K562 (cell line): ENCODE measurements around the gene DLGAP1. TPM values are rescaled to one million over a fixed set of nuclear protein-coding genes. Genes with fewer than 3 reads are reported as not detected.

ENCODE experiments used
- BCOR ChIP-seq: fragments of 450-650 bp; IDR thresholded peaks from 2 replicates; pipeline ENCODE4 v1.6.1; 2016
- CHD7 ChIP-seq: fragments of 200-600 bp; sonication (generic); IDR thresholded peaks from one replicate; pipeline ENCODE4 v1.6.1; 2012; ENCODE audit warnings: mild to moderate bottlenecking, low read depth, low read length, inconsistent platforms
- GABPA ChIP-seq: fragments of 200-800 bp; sonication (Bioruptor generic); conservative IDR thresholded peaks from 2 replicates; pipeline ENCODE4 v1.6.1; 2016; ENCODE audit warnings: low read depth, missing genetic modification characterization, missing compliant biosample characterization
- JUND ChIP-seq, 2 experiments: IDR thresholded peaks; 2 replicates in 1 of 2; 3 replicates in 1 of 2; pipeline ENCODE4 v1.6.1; 2011; ENCODE audit warnings: borderline replicate concordance in 2 of 2, low read depth in 2 of 2, low read length in 2 of 2, improper control_type of control experiment in 1 of 2, missing biosample characterization in 1 of 2, missing genetic modification characterization in 1 of 2, missing genetic modification reagents in 1 of 2
- NFXL1 ChIP-seq: fragments of 450-650 bp; formaldehyde crosslinking; IDR thresholded peaks from 2 replicates; pipeline ENCODE4 v1.4.0; 2021; ENCODE audit warnings: mild to moderate bottlenecking
- PBX2 ChIP-seq, 2 experiments: IDR thresholded peaks in 1 of 2; conservative IDR thresholded peaks in 1 of 2; 2 replicates each; pipeline ENCODE4 v1.6.1; 2016; ENCODE audit warnings: low read depth in 2 of 2, mild to moderate bottlenecking in 1 of 2, missing compliant biosample characterization in 1 of 2, missing genetic modification characterization in 1 of 2, moderate library complexity in 1 of 2
- RNF2 ChIP-seq: sonication (generic); IDR thresholded peaks from 2 replicates; pipeline ENCODE4 v1.6.1; 2016
- SPI1 ChIP-seq: IDR thresholded peaks from 2 replicates; pipeline ENCODE4 v1.6.1; 2011; ENCODE audit warnings: low read depth, low read length, control low read depth, borderline replicate concordance
- TEAD4 ChIP-seq, 2 experiments: sonication (generic) in 1 of 2; formaldehyde crosslinking in 1 of 2; IDR thresholded peaks; 2 replicates each; pipeline versions ENCODE4 v1.6.1 to v1.8.0; 2012 to 2022; ENCODE audit warnings: borderline replicate concordance in 1 of 2, inconsistent platforms in 1 of 2, low read length in 1 of 2, mild to moderate bottlenecking in 1 of 2, missing genetic modification reagents in 1 of 2
- polyA plus RNA-seq, 8 experiments: library from polyadenylated mRNA; depleted of rRNA in 4 of 8; stranded (reverse) in 5 of 8; unstranded in 3 of 8; fragments of >200 nt; fragmentation: Nextera tagmentation in 2 of 8; fragmentation: Illumina TruSeq in 1 of 8; extraction: Ambion mirVana in 2 of 8; extraction: Trizol in 1 of 8; gene quantifications; 2 replicates each; pipeline versions ENCODE4 v1.2.1 to v1.2.3, GENCODE V29; 2011 to 2014; ENCODE audit warnings: inconsistent platforms in 1 of 8, missing spikeins in 1 of 8
- total RNA-seq, 7 experiments: library from RNA; depleted of rRNA in 6 of 7; stranded (reverse); fragments of >200 nt in 6 of 7; fragmentation: Illumina TruSeq in 2 of 7; extraction: Trizol in 2 of 7; gene quantifications; 2 replicates each; pipeline versions ENCODE4 v1.2.1 to v1.2.3, GENCODE V29; 2011 to 2021; ENCODE audit warnings: low replicate concordance in 1 of 7
- TF ChIP-seq, protein P1 (sequence below): fragments of 450-650 bp; IDR thresholded peaks from 2 replicates; pipeline ENCODE4 v1.6.1; 2016
- TF ChIP-seq, protein P2 (sequence below): fragments of 250-450 bp; sonication (Bioruptor Pico); IDR thresholded peaks from 2 replicates; pipeline ENCODE4 v1.5.0; 2021

Gene DLGAP1
- total and polyA plus RNA-seq, 9 of the 15 experiments (the other 6 are each of a cell fraction or from before 2014, with no cell fraction given) = 0.04 to 0.22 (median 0.08) TPM

DNA sequence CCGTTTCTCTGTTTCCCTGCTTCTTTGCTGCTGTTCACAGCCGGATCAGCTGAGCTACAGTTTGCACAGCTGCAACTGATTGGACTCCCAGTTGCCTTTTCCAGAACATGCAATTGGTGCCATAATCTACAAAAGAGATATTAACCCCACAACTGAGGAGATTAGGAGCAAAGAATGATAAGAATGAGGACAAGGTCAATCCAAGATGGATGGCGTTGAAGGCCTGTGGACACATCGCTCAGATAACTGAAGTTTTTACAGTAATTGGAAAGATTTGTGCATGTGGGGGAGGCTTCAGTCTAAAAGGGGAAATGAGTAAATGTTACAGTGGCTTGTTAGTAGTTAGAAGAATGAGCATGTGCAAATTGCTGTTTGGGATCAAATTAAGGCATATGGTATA is 741.9 kb downstream of the DLGAP1 start (continued):
- TF ChIP-seq CHD7 (no peak), PBX2 (CRISPR knock-in tag; IDR thresholded peaks at IDR 0.05; ENCODE audit: low read depth) (no peak), PBX2 (tag; conservative IDR thresholded peaks at IDR 0.05; ENCODE audit: low read depth) (peak; percentile 80), BCOR (peak; percentile 44; the same call in 1 of the 2 replicates), JUND (IDR thresholded peaks at IDR 0.05; ENCODE audit: borderline replicate concordance, low read depth, low read length) (no peak), JUND (tag; IDR thresholded peaks at IDR 0.05; ENCODE audit: borderline replicate concordance, low read depth, low read length) (peak; percentile 48; the same call in 1 of the 3 replicates), SPI1 (peak; percentile 83), TEAD4 (IDR thresholded peaks at IDR 0.05; ENCODE audit: low read length) (peak; percentile 68; the same call in 1 of the 2 replicates), TEAD4 (CRISPR knock-in tag; IDR thresholded peaks at IDR 0.05; ENCODE audit: borderline replicate concordance) (no peak), NFXL1 (CRISPR knock-in tag) (no peak), GABPA (tag) (no peak), RNF2 (peak; percentile 39; the same call in 1 of the 2 replicates)
- TF ChIP-seq, protein P1, sequence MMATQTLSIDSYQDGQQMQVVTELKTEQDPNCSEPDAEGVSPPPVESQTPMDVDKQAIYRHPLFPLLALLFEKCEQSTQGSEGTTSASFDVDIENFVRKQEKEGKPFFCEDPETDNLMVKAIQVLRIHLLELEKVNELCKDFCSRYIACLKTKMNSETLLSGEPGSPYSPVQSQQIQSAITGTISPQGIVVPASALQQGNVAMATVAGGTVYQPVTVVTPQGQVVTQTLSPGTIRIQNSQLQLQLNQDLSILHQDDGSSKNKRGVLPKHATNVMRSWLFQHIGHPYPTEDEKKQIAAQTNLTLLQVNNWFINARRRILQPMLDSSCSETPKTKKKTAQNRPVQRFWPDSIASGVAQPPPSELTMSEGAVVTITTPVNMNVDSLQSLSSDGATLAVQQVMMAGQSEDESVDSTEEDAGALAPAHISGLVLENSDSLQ = peak; percentile 43; the same call in 1 of the 2 replicates
- TF ChIP-seq, protein P2, sequence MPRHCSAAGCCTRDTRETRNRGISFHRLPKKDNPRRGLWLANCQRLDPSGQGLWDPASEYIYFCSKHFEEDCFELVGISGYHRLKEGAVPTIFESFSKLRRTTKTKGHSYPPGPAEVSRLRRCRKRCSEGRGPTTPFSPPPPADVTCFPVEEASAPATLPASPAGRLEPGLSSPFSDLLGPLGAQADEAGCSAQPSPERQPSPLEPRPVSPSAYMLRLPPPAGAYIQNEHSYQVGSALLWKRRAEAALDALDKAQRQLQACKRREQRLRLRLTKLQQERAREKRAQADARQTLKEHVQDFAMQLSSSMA (CRISPR knock-in tag) = no peak
